SU-DHL-6 (cell line): ENCODE results near the gene MPC2.

ENCODE experiments used
- H2AFZ ChIP-seq: fragments of 200-600 bp; sonication (generic); 2 replicates; pipeline ENCODE4 v1.6.1; 2014; ENCODE audit warnings: low read depth, mild to moderate bottlenecking, moderate library complexity, mixed read lengths, antibody characterized with exemption, low read length; ENCODE audit not compliant: severe bottlenecking
- H3F3A ChIP-seq: fragments of 200-600 bp; shearing (Covaris generic); 2 replicates; pipeline ENCODE4 v1.6.0; 2016; ENCODE audit warnings: antibody characterized with exemption, mild to moderate bottlenecking; ENCODE audit not compliant: insufficient read depth
- H3K27ac ChIP-seq: fragments of 200-600 bp; sonication (generic); 2 replicates; pipeline ENCODE4 v1.5.1; 2016; ENCODE audit warnings: low read depth, mild to moderate bottlenecking, low read length, moderate library complexity, mixed read lengths
- H3K27me3 ChIP-seq: fragments of 200-600 bp; sonication (generic), shearing (Covaris generic); 2 replicates; pipeline ENCODE4 v1.6.0; 2014; ENCODE audit warnings: mild to moderate bottlenecking, low read length
- H3K36me3 ChIP-seq: fragments of 200-600 bp; sonication (generic); 2 replicates; pipeline ENCODE4 v1.6.1; 2014; ENCODE audit warnings: mild to moderate bottlenecking, low read length, mixed read lengths
- H3K4me2 ChIP-seq: fragments of 300-600, 200-600 bp; shearing (Covaris generic), sonication (generic); 2 replicates; pipeline ENCODE4 v1.6.0; 2014; ENCODE audit warnings: low read length, low read depth, mild to moderate bottlenecking; ENCODE audit not compliant: poor library complexity, severe bottlenecking
- H3K4me3 ChIP-seq: fragments of 200-600 bp; sonication (generic); 2 replicates; pipeline ENCODE4 v1.5.1; 2014; ENCODE audit warnings: antibody characterized with exemption, low read length, mild to moderate bottlenecking, mixed read lengths; ENCODE audit not compliant: insufficient read depth, poor library complexity, severe bottlenecking
- H3K79me2 ChIP-seq: fragments of 200-600 bp; sonication (generic); 2 replicates; pipeline ENCODE4 v1.6.1; 2014; ENCODE audit warnings: mild to moderate bottlenecking, low read length, moderate library complexity; ENCODE audit not compliant: insufficient read depth
- H3K9ac ChIP-seq: fragments of 200-600 bp; sonication (generic); 2 replicates; pipeline ENCODE4 v1.7.0; 2014; ENCODE audit warnings: mild to moderate bottlenecking, low read length
- H3K9me2 ChIP-seq: fragments of 200-600 bp; sonication (generic); replicated peaks from 2 replicates; pipeline ENCODE4 v1.6.1; 2014; ENCODE audit warnings: low read length; ENCODE audit not compliant: insufficient read depth
- H3K9me3 ChIP-seq: fragments of 200-600 bp; sonication (generic); 2 replicates; pipeline ENCODE4 v1.6.1; 2014; ENCODE audit warnings: low read length, mixed read lengths; ENCODE audit not compliant: insufficient read depth
- H4K20me1 ChIP-seq: fragments of 200-600 bp; sonication (generic); 2 replicates; pipeline ENCODE4 v1.6.1; 2014; ENCODE audit warnings: low read depth, mild to moderate bottlenecking, antibody characterized with exemption, low read length, moderate library complexity, mixed read lengths
- EZH2phosphoT487 ChIP-seq: fragments of 200-600 bp; sonication (generic), shearing (Covaris generic); conservative IDR thresholded peaks from 2 replicates; pipeline ENCODE4 v1.6.1; 2018; ENCODE audit warnings: mild to moderate bottlenecking, antibody characterized with exemption, low read length, moderate library complexity, mixed read lengths
- TF ChIP-seq, protein P1 (sequence below): fragments of 200-600 bp; sonication (generic); IDR thresholded peaks from one replicate; pipeline ENCODE4 v1.5.1; 2017; ENCODE audit warnings: antibody characterized with exemption, mild to moderate bottlenecking, low read length, moderate library complexity; ENCODE audit not compliant: insufficient read depth, poor library complexity, severe bottlenecking

Gene MPC2

DNA sequence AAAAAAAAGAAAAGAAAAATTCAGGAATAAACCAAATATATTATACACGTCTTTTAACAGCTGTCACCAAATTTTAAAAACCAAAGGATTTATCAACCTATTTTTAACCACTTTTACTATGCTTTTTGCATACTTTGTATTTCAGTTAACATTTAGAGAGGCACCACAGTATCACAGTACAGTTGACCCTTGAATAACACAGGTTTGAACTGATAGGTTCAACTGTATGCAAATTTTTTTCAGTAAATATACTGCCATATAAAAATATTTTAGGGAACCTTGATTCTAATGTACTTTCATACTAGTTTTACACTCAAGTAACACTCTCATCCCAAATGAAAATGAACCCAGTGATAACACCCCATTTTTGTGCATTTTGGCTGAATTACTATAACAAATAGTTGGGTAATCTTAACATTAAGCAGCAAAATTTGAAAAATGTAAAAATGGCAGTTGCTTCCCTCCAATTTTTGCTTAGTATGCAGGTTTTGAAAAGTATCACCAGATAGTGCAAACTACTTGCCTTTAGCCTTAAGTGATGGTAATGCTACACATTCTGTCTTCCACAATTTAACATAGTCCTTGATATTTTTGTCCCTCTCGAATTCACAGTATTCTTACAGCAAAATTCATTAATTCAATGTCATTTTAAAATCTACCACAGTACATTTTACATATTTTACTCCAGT lies 12.2 kb downstream of the MPC2 start:
- H3K79me2 ChIP-seq, result no peaks in the 10 kb centered on the region
- no peak overlapping the region for H3K4me2 ChIP-seq
- H3K9me2 ChIP-seq, result no peaks in the 10 kb centered on the region
- no peak overlapping the region for H3K27ac ChIP-seq
- H3F3A ChIP-seq, result no peaks in the 10 kb centered on the region
- H3K4me3 ChIP-seq, result no peak overlapping the region
- no peak overlapping the region for H2AFZ ChIP-seq
- no peaks in the 10 kb centered on the region for H3K9me3 ChIP-seq
- no peak overlapping the region for H3K9ac ChIP-seq
- TF ChIP-seq, protein P1, sequence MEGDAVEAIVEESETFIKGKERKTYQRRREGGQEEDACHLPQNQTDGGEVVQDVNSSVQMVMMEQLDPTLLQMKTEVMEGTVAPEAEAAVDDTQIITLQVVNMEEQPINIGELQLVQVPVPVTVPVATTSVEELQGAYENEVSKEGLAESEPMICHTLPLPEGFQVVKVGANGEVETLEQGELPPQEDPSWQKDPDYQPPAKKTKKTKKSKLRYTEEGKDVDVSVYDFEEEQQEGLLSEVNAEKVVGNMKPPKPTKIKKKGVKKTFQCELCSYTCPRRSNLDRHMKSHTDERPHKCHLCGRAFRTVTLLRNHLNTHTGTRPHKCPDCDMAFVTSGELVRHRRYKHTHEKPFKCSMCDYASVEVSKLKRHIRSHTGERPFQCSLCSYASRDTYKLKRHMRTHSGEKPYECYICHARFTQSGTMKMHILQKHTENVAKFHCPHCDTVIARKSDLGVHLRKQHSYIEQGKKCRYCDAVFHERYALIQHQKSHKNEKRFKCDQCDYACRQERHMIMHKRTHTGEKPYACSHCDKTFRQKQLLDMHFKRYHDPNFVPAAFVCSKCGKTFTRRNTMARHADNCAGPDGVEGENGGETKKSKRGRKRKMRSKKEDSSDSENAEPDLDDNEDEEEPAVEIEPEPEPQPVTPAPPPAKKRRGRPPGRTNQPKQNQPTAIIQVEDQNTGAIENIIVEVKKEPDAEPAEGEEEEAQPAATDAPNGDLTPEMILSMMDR, result no peak
- TF ChIP-seq EZH2phosphoT487, result no peak
- H3K27me3 ChIP-seq, result no peaks in the 10 kb centered on the region
- peaks cover 3% of the 10 kb centered on the region; the same call in 1 of the 2 replicates for H3K36me3 ChIP-seq
- no peaks in the 10 kb centered on the region for H4K20me1 ChIP-seq

DNA sequence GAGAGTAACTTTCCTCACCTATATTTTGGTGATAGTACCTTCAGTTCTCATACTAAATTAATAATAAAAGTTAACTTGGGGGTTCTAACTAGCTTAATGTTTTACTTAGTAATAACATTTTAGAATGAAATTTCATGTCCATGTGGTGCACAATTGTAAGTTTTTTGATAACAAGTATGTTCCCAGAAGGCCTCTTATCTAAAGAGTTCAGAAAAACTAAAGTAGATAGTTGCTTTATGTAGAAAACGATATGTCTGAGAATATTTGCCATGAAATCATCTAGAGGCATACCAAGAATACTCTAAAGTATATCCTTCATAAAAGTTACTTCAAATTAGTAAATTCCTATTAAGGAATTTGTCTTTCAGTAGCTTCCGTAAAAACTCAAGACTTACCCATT lies 12.8 kb downstream of the MPC2 start:
- Histone ChIP-seq H3K27me3 (no peaks in the 10 kb centered on the region), H3K4me2 (no peak overlapping the region), H3K79me2 (no peaks in the 10 kb centered on the region), H3F3A (no peaks in the 10 kb centered on the region), H3K9me2 (no peaks in the 10 kb centered on the region), H3K9me3 (no peaks in the 10 kb centered on the region), H3K36me3 (peaks cover 3% of the 10 kb centered on the region; the same call in 1 of the 2 replicates), H3K4me3 (no peak overlapping the region), H3K27ac (no peak overlapping the region), H4K20me1 (no peaks in the 10 kb centered on the region), H2AFZ (no peak overlapping the region), H3K9ac (no peak overlapping the region)
- TF ChIP-seq EZH2phosphoT487, result no peak
- TF ChIP-seq, protein P1, result no peak

DNA sequence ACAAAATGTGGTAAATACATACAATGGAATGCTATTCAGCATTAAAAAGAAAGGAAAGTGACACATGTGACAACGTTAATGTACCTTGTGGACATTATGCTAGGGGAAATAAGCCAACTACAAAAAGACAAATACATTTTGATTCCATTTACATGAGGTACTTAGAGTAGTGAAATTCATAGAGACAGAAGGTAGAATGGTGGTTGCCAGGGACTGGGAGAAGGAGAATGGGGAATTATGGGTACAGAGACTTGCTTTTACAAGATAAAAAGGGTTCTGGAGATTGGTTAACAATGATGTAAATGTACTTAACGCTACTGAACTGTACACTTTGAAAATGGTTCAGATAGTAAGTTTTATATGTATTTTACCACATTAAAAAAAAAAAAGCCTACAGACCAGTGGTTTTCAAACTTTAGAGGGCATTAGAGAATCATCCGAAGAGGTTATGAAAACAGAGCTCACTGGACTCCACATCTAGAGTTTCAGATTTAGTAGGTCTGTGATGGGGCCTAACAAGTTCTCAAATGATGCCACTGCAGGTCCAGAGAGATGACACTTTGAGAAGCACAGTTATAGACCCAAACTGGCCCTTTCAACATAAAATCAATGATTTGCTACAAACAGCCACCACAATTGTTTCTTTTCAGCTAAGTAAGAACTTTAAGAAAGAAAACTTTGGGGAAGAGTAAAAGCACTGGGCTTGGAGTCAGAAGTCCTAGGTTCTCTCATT lies 13.4 kb downstream of the MPC2 start:
- H3F3A ChIP-seq, result no peaks in the 10 kb centered on the region
- H4K20me1 ChIP-seq, result no peaks in the 10 kb centered on the region
- no peak overlapping the region for H3K4me3 ChIP-seq
- TF ChIP-seq, protein P1, result no peak
- TF ChIP-seq EZH2phosphoT487, result no peak
- peaks cover 3% of the 10 kb centered on the region; the same call in 1 of the 2 replicates for H3K36me3 ChIP-seq
- no peaks in the 10 kb centered on the region for H3K79me2 ChIP-seq
- no peak overlapping the region for H3K27ac ChIP-seq
- H3K9ac ChIP-seq, result no peak overlapping the region
- no peaks in the 10 kb centered on the region for H3K27me3 ChIP-seq
- H3K9me3 ChIP-seq, result no peaks in the 10 kb centered on the region
- H3K9me2 ChIP-seq, result no peaks in the 10 kb centered on the region
- H3K4me2 ChIP-seq, result no peak overlapping the region
- no peak overlapping the region for H2AFZ ChIP-seq
